Keratinocyte (primary cell): ENCODE measurements around the gene PLGRKT.

Experiments
- CTCF ChIP-seq, 3 experiments: IDR thresholded peaks in 1 of 3; conservative IDR thresholded peaks in 1 of 3; optimal IDR thresholded peaks in 1 of 3; 2 replicates in 2 of 3; 3 replicates in 1 of 3; pipeline versions ENCODE3 to v1.5.1; 2011; ENCODE audit warnings: low read length in 3 of 3, mild to moderate bottlenecking in 3 of 3, moderate library complexity in 2 of 3, control low read depth in 1 of 3, inconsistent platforms in 1 of 3; ENCODE audit not compliant: insufficient read depth in 2 of 3; ENCODE audit errors: extremely low read depth in 1 of 3
- EZH2 ChIP-seq: IDR thresholded peaks from one replicate; pipeline ENCODE4 v1.6.1; 2012; ENCODE audit warnings: inconsistent platforms, mild to moderate bottlenecking, low read length, moderate library complexity

- TF ChIP-seq CTCF (optimal IDR thresholded peaks at IDR 0.05 in 1 of 3, IDR thresholded peaks at IDR 0.05 in 1 of 3, conservative IDR thresholded peaks at IDR 0.05 in 1 of 3; ENCODE audit: extremely low read depth in 1 of 3, insufficient read depth in 2 of 3, low read length in 3 of 3): no peak
- no peak for TF ChIP-seq EZH2
These were observed 45.6 kb upstream of the PLGRKT start for GRCh38 chr9:5483306-5483705.
